Measurements from ENCODE around the gene EHD1.
A peak's percentile ranks its signal among the peaks of the same experiment; 100 is the strongest.

EHD1 gene

GRCh38 chr11:64802370-64803157, 75.9 kb downstream of the EHD1 start:
- Histone ChIP-seq H3K4me1 (ENCODE audit: control insufficient read depth in 2 of 2, insufficient read depth in 2 of 2, low read length in 2 of 2) (peaks cover 15 to 18% of the 10 kb centered on the region in 2 donors), H3K36me3 (ENCODE audit: control insufficient read depth in 2 of 2, insufficient read depth in 2 of 2, low read length in 2 of 2) (peaks cover 4 to 15% of the 10 kb centered on the region in 2 donors), H3K9ac (ENCODE audit: low read depth in 1 of 2, low read length in 2 of 2) (peak overlapping the region; percentile 14 to 41), H3K27ac (ENCODE audit: low read depth in 2 of 2, low read length in 2 of 2) (peak overlapping the region in 1 of 2 donors; percentile 58), H3K9me3 (ENCODE audit: control insufficient read depth in 2 of 2, low read length in 2 of 2) (no peaks in the 10 kb centered on the region), H3K4me3 (ENCODE audit: low read length in 2 of 2) (peak overlapping the region; percentile 52 to 67), H3K27me3 (ENCODE audit: control insufficient read depth in 2 of 2, insufficient read depth in 2 of 2, low read length in 2 of 2) (no peaks in the 10 kb centered on the region)

Measured in mucosa of rectum (tissue), 2 donors.